ENCODE results near the gene VSIG10. TPM values are rescaled to one million over a fixed set of nuclear protein-coding genes. Genes with fewer than 3 reads are reported as not detected.
A peak's percentile ranks its signal among the peaks of the same experiment; 100 is the strongest.

VSIG10 gene
- total and polyA plus RNA-seq, 2 of the 13 experiments (the other 11 are each of a cell fraction or from before 2014, with no cell fraction given) = 25.6 to 42.5 TPM

DNA sequence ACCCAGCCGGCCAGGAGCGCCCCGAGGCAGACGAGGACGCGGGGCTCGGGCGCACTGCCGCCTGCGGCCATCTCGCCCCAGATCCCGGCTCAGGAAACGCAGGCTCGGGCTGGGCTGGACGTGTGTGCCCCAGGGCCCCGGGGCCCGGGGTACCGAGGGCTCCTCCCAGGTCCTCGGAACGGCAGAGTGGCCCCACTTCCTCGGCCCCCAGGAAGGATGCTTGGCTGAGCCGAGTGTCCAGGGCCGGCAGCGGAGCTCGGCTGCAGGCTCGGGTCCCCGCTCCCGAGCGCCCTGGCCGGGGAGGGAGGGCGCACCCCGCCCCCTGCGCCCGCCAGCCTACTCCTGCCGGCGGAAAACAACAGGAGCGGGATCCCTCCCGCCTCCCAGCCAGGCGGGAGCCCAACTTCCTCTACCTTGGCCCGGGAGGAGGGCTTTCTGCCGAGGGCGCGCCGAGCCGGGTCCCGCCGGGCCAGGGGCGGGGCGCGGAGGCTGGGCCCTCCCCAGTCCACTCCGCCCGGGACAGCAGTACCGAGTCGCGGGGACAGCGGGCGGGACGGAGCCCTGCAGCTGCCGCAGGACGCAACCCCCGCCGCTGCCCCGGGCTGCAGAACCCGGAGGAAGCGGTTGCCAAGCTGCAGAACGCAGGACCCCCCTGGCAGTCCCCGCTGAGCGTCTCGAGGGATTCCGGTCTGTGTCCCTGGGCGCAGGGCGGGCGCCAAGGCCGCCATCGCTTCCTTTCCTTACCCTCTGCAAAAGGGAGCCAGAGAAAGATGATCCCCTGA is at the start of gene VSIG10 (continued):
- TF ChIP-seq CBX5 (CRISPR knock-in tag; IDR thresholded peaks at IDR 0.05; ENCODE audit: borderline replicate concordance) = no peak
- TF ChIP-seq EHMT2 (IDR thresholded peaks at IDR 0.05; ENCODE audit: borderline replicate concordance, low read depth, low read length) = no peak
- TF ChIP-seq, protein P1, sequence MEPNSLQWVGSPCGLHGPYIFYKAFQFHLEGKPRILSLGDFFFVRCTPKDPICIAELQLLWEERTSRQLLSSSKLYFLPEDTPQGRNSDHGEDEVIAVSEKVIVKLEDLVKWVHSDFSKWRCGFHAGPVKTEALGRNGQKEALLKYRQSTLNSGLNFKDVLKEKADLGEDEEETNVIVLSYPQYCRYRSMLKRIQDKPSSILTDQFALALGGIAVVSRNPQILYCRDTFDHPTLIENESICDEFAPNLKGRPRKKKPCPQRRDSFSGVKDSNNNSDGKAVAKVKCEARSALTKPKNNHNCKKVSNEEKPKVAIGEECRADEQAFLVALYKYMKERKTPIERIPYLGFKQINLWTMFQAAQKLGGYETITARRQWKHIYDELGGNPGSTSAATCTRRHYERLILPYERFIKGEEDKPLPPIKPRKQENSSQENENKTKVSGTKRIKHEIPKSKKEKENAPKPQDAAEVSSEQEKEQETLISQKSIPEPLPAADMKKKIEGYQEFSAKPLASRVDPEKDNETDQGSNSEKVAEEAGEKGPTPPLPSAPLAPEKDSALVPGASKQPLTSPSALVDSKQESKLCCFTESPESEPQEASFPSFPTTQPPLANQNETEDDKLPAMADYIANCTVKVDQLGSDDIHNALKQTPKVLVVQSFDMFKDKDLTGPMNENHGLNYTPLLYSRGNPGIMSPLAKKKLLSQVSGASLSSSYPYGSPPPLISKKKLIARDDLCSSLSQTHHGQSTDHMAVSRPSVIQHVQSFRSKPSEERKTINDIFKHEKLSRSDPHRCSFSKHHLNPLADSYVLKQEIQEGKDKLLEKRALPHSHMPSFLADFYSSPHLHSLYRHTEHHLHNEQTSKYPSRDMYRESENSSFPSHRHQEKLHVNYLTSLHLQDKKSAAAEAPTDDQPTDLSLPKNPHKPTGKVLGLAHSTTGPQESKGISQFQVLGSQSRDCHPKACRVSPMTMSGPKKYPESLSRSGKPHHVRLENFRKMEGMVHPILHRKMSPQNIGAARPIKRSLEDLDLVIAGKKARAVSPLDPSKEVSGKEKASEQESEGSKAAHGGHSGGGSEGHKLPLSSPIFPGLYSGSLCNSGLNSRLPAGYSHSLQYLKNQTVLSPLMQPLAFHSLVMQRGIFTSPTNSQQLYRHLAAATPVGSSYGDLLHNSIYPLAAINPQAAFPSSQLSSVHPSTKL (CRISPR knock-in tag; IDR thresholded peaks at IDR 0.05) = peak; percentile 78
- no peak; the same call in none of the 2 replicates for TF ChIP-seq ISL2 (CRISPR knock-in tag; IDR thresholded peaks at IDR 0.05)
- TF ChIP-seq FOXK1 (CRISPR knock-in tag; IDR thresholded peaks at IDR 0.05; ENCODE audit: borderline replicate concordance, low read depth) = 0 out of 2 replicates have a peak, but pooled peaks have one; percentile 40
- TF ChIP-seq, protein P2, sequence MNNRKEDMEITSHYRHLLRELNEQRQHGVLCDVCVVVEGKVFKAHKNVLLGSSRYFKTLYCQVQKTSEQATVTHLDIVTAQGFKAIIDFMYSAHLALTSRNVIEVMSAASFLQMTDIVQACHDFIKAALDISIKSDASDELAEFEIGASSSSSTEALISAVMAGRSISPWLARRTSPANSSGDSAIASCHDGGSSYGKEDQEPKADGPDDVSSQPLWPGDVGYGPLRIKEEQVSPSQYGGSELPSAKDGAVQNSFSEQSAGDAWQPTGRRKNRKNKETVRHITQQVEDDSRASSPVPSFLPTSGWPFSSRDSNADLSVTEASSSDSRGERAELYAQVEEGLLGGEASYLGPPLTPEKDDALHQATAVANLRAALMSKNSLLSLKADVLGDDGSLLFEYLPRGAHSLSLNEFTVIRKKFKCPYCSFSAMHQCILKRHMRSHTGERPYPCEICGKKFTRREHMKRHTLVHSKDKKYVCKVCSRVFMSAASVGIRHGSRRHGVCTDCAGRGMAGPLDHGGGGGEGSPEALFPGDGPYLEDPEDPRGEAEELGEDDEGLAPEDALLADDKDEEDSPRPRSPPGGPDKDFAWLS (CRISPR knock-in tag; IDR thresholded peaks at IDR 0.05; ENCODE audit: borderline replicate concordance) = 0 out of 2 replicates have a peak, but pooled peaks have one; percentile 18
- TF ChIP-seq, protein P3, sequence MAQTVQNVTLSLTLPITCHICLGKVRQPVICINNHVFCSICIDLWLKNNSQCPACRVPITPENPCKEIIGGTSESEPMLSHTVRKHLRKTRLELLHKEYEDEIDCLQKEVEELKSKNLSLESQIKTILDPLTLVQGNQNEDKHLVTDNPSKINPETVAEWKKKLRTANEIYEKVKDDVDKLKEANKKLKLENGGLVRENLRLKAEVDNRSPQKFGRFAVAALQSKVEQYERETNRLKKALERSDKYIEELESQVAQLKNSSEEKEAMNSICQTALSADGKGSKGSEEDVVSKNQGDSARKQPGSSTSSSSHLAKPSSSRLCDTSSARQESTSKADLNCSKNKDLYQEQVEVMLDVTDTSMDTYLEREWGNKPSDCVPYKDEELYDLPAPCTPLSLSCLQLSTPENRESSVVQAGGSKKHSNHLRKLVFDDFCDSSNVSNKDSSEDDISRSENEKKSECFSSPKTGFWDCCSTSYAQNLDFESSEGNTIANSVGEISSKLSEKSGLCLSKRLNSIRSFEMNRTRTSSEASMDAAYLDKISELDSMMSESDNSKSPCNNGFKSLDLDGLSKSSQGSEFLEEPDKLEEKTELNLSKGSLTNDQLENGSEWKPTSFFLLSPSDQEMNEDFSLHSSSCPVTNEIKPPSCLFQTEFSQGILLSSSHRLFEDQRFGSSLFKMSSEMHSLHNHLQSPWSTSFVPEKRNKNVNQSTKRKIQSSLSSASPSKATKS (CRISPR knock-in tag; IDR thresholded peaks at IDR 0.05) = no peak; the same call in 1 of the 2 replicates
- TF ChIP-seq ZNF747 (CRISPR knock-in tag; IDR thresholded peaks at IDR 0.05; ENCODE audit: borderline replicate concordance) = no peak
- TF ChIP-seq, protein P4, sequence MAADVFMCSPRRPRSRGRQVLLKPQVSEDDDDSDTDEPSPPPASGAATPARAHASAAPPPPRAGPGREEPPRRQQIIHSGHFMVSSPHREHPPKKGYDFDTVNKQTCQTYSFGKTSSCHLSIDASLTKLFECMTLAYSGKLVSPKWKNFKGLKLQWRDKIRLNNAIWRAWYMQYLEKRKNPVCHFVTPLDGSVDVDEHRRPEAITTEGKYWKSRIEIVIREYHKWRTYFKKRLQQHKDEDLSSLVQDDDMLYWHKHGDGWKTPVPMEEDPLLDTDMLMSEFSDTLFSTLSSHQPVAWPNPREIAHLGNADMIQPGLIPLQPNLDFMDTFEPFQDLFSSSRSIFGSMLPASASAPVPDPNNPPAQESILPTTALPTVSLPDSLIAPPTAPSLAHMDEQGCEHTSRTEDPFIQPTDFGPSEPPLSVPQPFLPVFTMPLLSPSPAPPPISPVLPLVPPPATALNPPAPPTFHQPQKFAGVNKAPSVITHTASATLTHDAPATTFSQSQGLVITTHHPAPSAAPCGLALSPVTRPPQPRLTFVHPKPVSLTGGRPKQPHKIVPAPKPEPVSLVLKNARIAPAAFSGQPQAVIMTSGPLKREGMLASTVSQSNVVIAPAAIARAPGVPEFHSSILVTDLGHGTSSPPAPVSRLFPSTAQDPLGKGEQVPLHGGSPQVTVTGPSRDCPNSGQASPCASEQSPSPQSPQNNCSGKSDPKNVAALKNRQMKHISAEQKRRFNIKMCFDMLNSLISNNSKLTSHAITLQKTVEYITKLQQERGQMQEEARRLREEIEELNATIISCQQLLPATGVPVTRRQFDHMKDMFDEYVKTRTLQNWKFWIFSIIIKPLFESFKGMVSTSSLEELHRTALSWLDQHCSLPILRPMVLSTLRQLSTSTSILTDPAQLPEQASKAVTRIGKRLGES (CRISPR knock-in tag; IDR thresholded peaks at IDR 0.05; ENCODE audit: borderline replicate concordance) = no peak
- no peak for TF ChIP-seq GTF2F1 (IDR thresholded peaks at IDR 0.05; ENCODE audit: low read length)
- TF ChIP-seq ZBTB21 (CRISPR knock-in tag; IDR thresholded peaks at IDR 0.05) = no peak
- TF ChIP-seq RBAK (CRISPR knock-in tag; IDR thresholded peaks at IDR 0.05) = no peak
- no peak for TF ChIP-seq CBX2 (IDR thresholded peaks at IDR 0.05; ENCODE audit: low read depth, low read length)
- no peak for TF ChIP-seq CBX2 (CRISPR knock-in tag; IDR thresholded peaks at IDR 0.05; ENCODE audit: low read depth)
- TF ChIP-seq SMC3 (IDR thresholded peaks at IDR 0.05; ENCODE audit: low read length) = no peak
- peak; percentile 75; the same call in 1 of the 2 replicates for TF ChIP-seq ETV6 (CRISPR knock-in tag; conservative IDR thresholded peaks at IDR 0.05)
- no peak for TF ChIP-seq ZNF577 (CRISPR knock-in tag; IDR thresholded peaks at IDR 0.05; ENCODE audit: borderline replicate concordance, low read depth)
- TF ChIP-seq HNRNPUL1 (IDR thresholded peaks at IDR 0.05; ENCODE audit: low read depth, low read length) = peak; percentile 42; the same call in 1 of the 2 replicates
